IgD-negative memory B cell (primary cell): Measurements from ENCODE around the gene C1QBP. TPM values are rescaled to one million over a fixed set of nuclear protein-coding genes. Genes with fewer than 3 reads are reported as not detected.

Experiments
- H3K27ac Mint-ChIP-seq, 3 donors: one replicate each; pipeline ENCODE4 v1.8.0; 2020 to 2022; ENCODE audit warnings: mild to moderate bottlenecking in 3 of 3, mixed read lengths in 3 of 3, moderate library complexity in 1 of 3
- H3K27me3 Mint-ChIP-seq: one replicate; pipeline ENCODE4 v1.8.0; 2021; ENCODE audit warnings: mixed read lengths
- H3K36me3 Mint-ChIP-seq: one replicate; pipeline ENCODE4 v1.8.0; 2020; ENCODE audit warnings: mild to moderate bottlenecking, mixed read lengths
- H3K4me1 Mint-ChIP-seq, 3 donors: one replicate each; pipeline ENCODE4 v1.8.0; 2020 to 2022; ENCODE audit warnings: mixed read lengths in 3 of 3, mild to moderate bottlenecking in 1 of 3
- H3K4me3 Mint-ChIP-seq, 4 donors: one replicate each; pipeline ENCODE4 v1.8.0; 2020 to 2022; ENCODE audit warnings: mild to moderate bottlenecking in 4 of 4, mixed read lengths in 4 of 4, moderate library complexity in 3 of 4
- H3K9me3 Mint-ChIP-seq, 3 donors: one replicate each; pipeline ENCODE4 v1.8.0; 2020 to 2021; ENCODE audit warnings: mixed read lengths in 3 of 3, mild to moderate bottlenecking in 1 of 3
- polyA plus RNA-seq: library from polyadenylated mRNA; unstranded; fragments of 300-500 nt; fragmentation: Illumina TruSeq; gene quantifications from one replicate; pipeline ENCODE4 v1.2.3, GENCODE V29; 2021

Gene C1QBP
- polyA plus RNA-seq, result 281 TPM

GRCh38 chr17:5438716-5439445 lies at the start of gene C1QBP:
C1QBP (minus strand) TSS chr17:5439155; CDS start chr17:5439073, 82 bp downstream.
- Mint-ChIP-seq H3K36me3 (no peaks in the 10 kb centered on the region), H3K9me3 (no peaks in the 10 kb centered on the region), H3K4me1 (peaks cover 16 to 25% (median 24%) of the 10 kb centered on the region in 3 donors), H3K4me3 (peak within 1 kb of the TSS; percentile 76 to 91 (median 82)), H3K27ac (peak within 1 kb of the TSS; percentile 66 to 93 (median 89)), H3K27me3 (no peaks in the 10 kb centered on the region)

GRCh38 chr17:5488752-5489151 lies 49.8 kb upstream of the C1QBP start:
- peaks cover 18 to 31% (median 26%) of the 10 kb centered on the region in 3 donors for H3K4me1 Mint-ChIP-seq
- H3K9me3 Mint-ChIP-seq, result no peaks in the 10 kb centered on the region
- peaks cover 7% of the 10 kb centered on the region for H3K36me3 Mint-ChIP-seq
- H3K27ac Mint-ChIP-seq, result peak overlapping the region in 2 of 3 donors; percentile 36 to 99
- H3K4me3 Mint-ChIP-seq, result peak overlapping the region in 1 of 4 donors; percentile 96
- peaks cover 3% of the 10 kb centered on the region for H3K27me3 Mint-ChIP-seq

GRCh38 chr17:5486206-5487124 lies 47.5 kb upstream of the C1QBP start, which contains the start of gene MIS12:
MIS12 (plus strand) TSS chr17:5486566; CDS start chr17:5488863, 2,297 bp downstream.
- peaks cover 21 to 44% (median 30%) of the 10 kb centered on the region in 3 donors for H3K4me1 Mint-ChIP-seq

GRCh38 chr17:5485270-5486205 lies 46.6 kb upstream of the C1QBP start, which contains the start of gene DERL2:
DERL2 (minus strand) TSS chr17:5486178; CDS start chr17:5486161, 17 bp downstream.
- Mint-ChIP-seq H3K9me3 (no peaks in the 10 kb centered on the region), H3K4me3 (peak within 1 kb of the TSS; percentile 93 to 98 (median 96)), H3K27ac (peak within 1 kb of the TSS; percentile 99), H3K4me1 (peaks cover 21 to 44% (median 33%) of the 10 kb centered on the region in 3 donors), H3K27me3 (peaks cover 3% of the 10 kb centered on the region), H3K36me3 (peaks cover 8% of the 10 kb centered on the region)

More at GRCh38 chr17:5486206-5487124, 47.5 kb upstream of the C1QBP start, which contains the start of gene MIS12:
- H3K9me3 Mint-ChIP-seq, result no peaks in the 10 kb centered on the region
- peak within 1 kb of the TSS; percentile 99 for H3K27ac Mint-ChIP-seq
- H3K27me3 Mint-ChIP-seq, result peaks cover 3% of the 10 kb centered on the region
- peak within 1 kb of the TSS; percentile 93 to 98 (median 96) for H3K4me3 Mint-ChIP-seq
- peaks cover 8% of the 10 kb centered on the region for H3K36me3 Mint-ChIP-seq

GRCh38 chr17:5481451-5481850 lies 42.5 kb upstream of the C1QBP start:
- Mint-ChIP-seq H3K4me3 (peak overlapping the region in 1 of 4 donors; percentile 34), H3K36me3 (peaks cover 9% of the 10 kb centered on the region)

GRCh38 chr17:5480962-5481361 lies 42.0 kb upstream of the C1QBP start:
- H3K9me3 Mint-ChIP-seq, result no peaks in the 10 kb centered on the region
- peaks cover 15 to 26% (median 22%) of the 10 kb centered on the region in 3 donors for H3K4me1 Mint-ChIP-seq
- H3K27me3 Mint-ChIP-seq, result no peaks in the 10 kb centered on the region
- H3K27ac Mint-ChIP-seq, result no peak overlapping the region
- H3K4me3 Mint-ChIP-seq, result peak overlapping the region in 1 of 4 donors; percentile 34
- peaks cover 9% of the 10 kb centered on the region for H3K36me3 Mint-ChIP-seq

More at GRCh38 chr17:5481451-5481850, 42.5 kb upstream of the C1QBP start:
- H3K9me3 Mint-ChIP-seq, result no peaks in the 10 kb centered on the region
- H3K27me3 Mint-ChIP-seq, result no peaks in the 10 kb centered on the region
- H3K27ac Mint-ChIP-seq, result peak overlapping the region in 1 of 3 donors; percentile 21
- H3K4me1 Mint-ChIP-seq, result peaks cover 15 to 27% (median 26%) of the 10 kb centered on the region in 3 donors

- H3K27me3 Mint-ChIP-seq, result no peaks in the 10 kb centered on the region
- peaks cover 11 to 15% (median 14%) of the 10 kb centered on the region in 3 donors for H3K4me1 Mint-ChIP-seq
- no peak overlapping the region for H3K4me3 Mint-ChIP-seq
- no peaks in the 10 kb centered on the region for H3K9me3 Mint-ChIP-seq
- H3K27ac Mint-ChIP-seq, result no peak overlapping the region
- peaks cover 9% of the 10 kb centered on the region for H3K36me3 Mint-ChIP-seq
Observed at GRCh38 chr17:5478992-5479391, 40.0 kb upstream of the C1QBP start.

GRCh38 chr17:5473906-5474305 lies 35.0 kb upstream of the C1QBP start:
- H3K9me3 Mint-ChIP-seq, result no peaks in the 10 kb centered on the region
- no peak overlapping the region for H3K27ac Mint-ChIP-seq
- H3K27me3 Mint-ChIP-seq, result no peaks in the 10 kb centered on the region
- H3K4me3 Mint-ChIP-seq, result no peak overlapping the region
- H3K36me3 Mint-ChIP-seq, result peaks cover 4% of the 10 kb centered on the region
- H3K4me1 Mint-ChIP-seq, result peaks cover 7 to 11% (median 8%) of the 10 kb centered on the region in 3 donors

- Mint-ChIP-seq H3K4me3 (no peak overlapping the region), H3K27ac (no peak overlapping the region), H3K27me3 (no peaks in the 10 kb centered on the region), H3K9me3 (no peaks in the 10 kb centered on the region), H3K4me1 (peaks cover 13 to 20% (median 16%) of the 10 kb centered on the region in 3 donors), H3K36me3 (peaks cover 4% of the 10 kb centered on the region)
Observed at GRCh38 chr17:5472511-5472910, 33.6 kb upstream of the C1QBP start.

- Mint-ChIP-seq H3K4me1 (peaks cover 25 to 48% (median 32%) of the 10 kb centered on the region in 3 donors), H3K27me3 (no peaks in the 10 kb centered on the region), H3K27ac (peak overlapping the region; percentile 1 to 77 (median 8)), H3K36me3 (no peaks in the 10 kb centered on the region), H3K9me3 (no peaks in the 10 kb centered on the region), H3K4me3 (peak overlapping the region; percentile 84 to 91 (median 85))
Observed at GRCh38 chr17:5468075-5468473, 29.1 kb upstream of the C1QBP start.

GRCh38 chr17:5467416-5467815 lies 28.5 kb upstream of the C1QBP start:
- no peaks in the 10 kb centered on the region for H3K27me3 Mint-ChIP-seq

GRCh38 chr17:5466295-5466694 lies 27.3 kb upstream of the C1QBP start:
- H3K4me1 Mint-ChIP-seq, result peaks cover 26 to 49% (median 33%) of the 10 kb centered on the region in 3 donors
- peak overlapping the region in 1 of 4 donors; percentile 84 for H3K4me3 Mint-ChIP-seq
- H3K27me3 Mint-ChIP-seq, result no peaks in the 10 kb centered on the region
- peak overlapping the region in 1 of 3 donors; percentile 51 for H3K27ac Mint-ChIP-seq
- peaks cover 2% of the 10 kb centered on the region for H3K36me3 Mint-ChIP-seq
- no peaks in the 10 kb centered on the region for H3K9me3 Mint-ChIP-seq

More at GRCh38 chr17:5467416-5467815, 28.5 kb upstream of the C1QBP start:
- H3K9me3 Mint-ChIP-seq, result no peaks in the 10 kb centered on the region
- H3K36me3 Mint-ChIP-seq, result no peaks in the 10 kb centered on the region
- peak overlapping the region; percentile 84 to 91 (median 85) for H3K4me3 Mint-ChIP-seq
- H3K27ac Mint-ChIP-seq, result peak overlapping the region in 2 of 3 donors; percentile 1 to 51
- H3K4me1 Mint-ChIP-seq, result peaks cover 26 to 49% (median 32%) of the 10 kb centered on the region in 3 donors

GRCh38 chr17:5464717-5465507 lies 26.0 kb upstream of the C1QBP start:
- Mint-ChIP-seq H3K4me1 (peaks cover 26 to 45% (median 33%) of the 10 kb centered on the region in 3 donors), H3K9me3 (no peaks in the 10 kb centered on the region), H3K27me3 (no peaks in the 10 kb centered on the region), H3K36me3 (peaks cover 7% of the 10 kb centered on the region), H3K27ac (no peak overlapping the region), H3K4me3 (peak overlapping the region in 1 of 4 donors; percentile 56)
